Common myeloid progenitor, CD34-positive (primary cell): ENCODE measurements around the gene ANKRD13A.
"Not testable (repeated sequence)": the region's sequence is repeated elsewhere in the genome, so short reads cannot be mapped to it uniquely, and the experiment has no call there.

ENCODE experiments used
- CTCF ChIA-PET: fragments of 350-600 bp; sonication (Branson Sonifier 250); formaldehyde crosslinking; loops from one replicate; lab custom pipeline; 2021; ENCODE audit warnings: antibody characterized with exemption; lab: Charles Lee
- POLR2A ChIA-PET: fragments of 350-600 bp; sonication (Branson Sonifier 250); formaldehyde crosslinking; loops from one replicate; lab custom pipeline; 2021; ENCODE audit warnings: antibody characterized with exemption; lab: Charles Lee
- DNase-seq, 3 donors: peaks; one replicate each; pipeline versions ENCODE4 v3.0.0 to v3.0.0-alpha.2; 2013
- H3K27ac ChIP-seq, 2 experiments: 1 replicate in 1 of 2; 2 replicates in 1 of 2; pipeline ENCODE4 v1.7.0; 2013; ENCODE audit warnings: inconsistent platforms in 2 of 2, low read length in 2 of 2, mild to moderate bottlenecking in 2 of 2, low read depth in 1 of 2, moderate library complexity in 1 of 2; ENCODE audit not compliant: severe bottlenecking in 2 of 2, insufficient read depth in 1 of 2, poor library complexity in 1 of 2
- H3K27me3 ChIP-seq, 5 experiments: replicated peaks in 2 of 5; 1 replicate in 3 of 5; 2 replicates in 2 of 5; pipeline versions ENCODE4 v1.6.1 to v1.7.0; 2013; ENCODE audit warnings: low read length in 4 of 5, mild to moderate bottlenecking in 2 of 5, moderate library complexity in 2 of 5, inconsistent platforms in 1 of 5; ENCODE audit not compliant: insufficient read depth in 5 of 5, control insufficient read depth in 4 of 5
- H3K36me3 ChIP-seq, 4 experiments: 1 replicate in 2 of 4; 2 replicates in 2 of 4; pipeline versions ENCODE4 v1.6.1 to v1.7.0; 2013; ENCODE audit warnings: low read length in 3 of 4, control low read depth in 1 of 4, mild to moderate bottlenecking in 1 of 4; ENCODE audit not compliant: control insufficient read depth in 4 of 4, insufficient read depth in 4 of 4
- H3K4me1 ChIP-seq, 4 experiments: 1 replicate in 3 of 4; 2 replicates in 1 of 4; pipeline versions ENCODE4 v1.6.1 to v1.7.1; 2013; ENCODE audit warnings: low read length in 3 of 4, mild to moderate bottlenecking in 3 of 4, control low read depth in 1 of 4, inconsistent platforms in 1 of 4, moderate library complexity in 1 of 4; ENCODE audit not compliant: control insufficient read depth in 4 of 4, insufficient read depth in 4 of 4; ENCODE audit errors: control extremely low read depth in 1 of 4
- H3K4me3 ChIP-seq, 7 experiments: 1 replicate in 4 of 7; 2 replicates in 3 of 7; pipeline versions ENCODE4 v1.5.1 to v1.7.0; 2013; ENCODE audit warnings: mild to moderate bottlenecking in 7 of 7, low read length in 6 of 7, moderate library complexity in 6 of 7, inconsistent platforms in 2 of 7, low read depth in 2 of 7, control low read depth in 1 of 7; ENCODE audit not compliant: insufficient read depth in 4 of 7, control insufficient read depth in 1 of 7; ENCODE audit errors: extremely low read depth in 1 of 7
- H3K9me3 ChIP-seq, 5 experiments: 1 replicate in 4 of 5; 2 replicates in 1 of 5; pipeline versions ENCODE4 v1.6.1 to v1.7.1; 2013; ENCODE audit warnings: low read length in 4 of 5, mild to moderate bottlenecking in 2 of 5, inconsistent platforms in 1 of 5, low read depth in 1 of 5, moderate library complexity in 1 of 5; ENCODE audit not compliant: control insufficient read depth in 4 of 5, insufficient read depth in 2 of 5; ENCODE audit errors: control extremely low read depth in 1 of 5
- WGBS: methylation state at CpG from one replicate; pipeline ENCODE4 v1.1.5; 2013; ENCODE audit not compliant: insufficient coverage; 5-methylcytosine and 5-hydroxymethylcytosine counted together

The ANKRD13A gene

DNA sequence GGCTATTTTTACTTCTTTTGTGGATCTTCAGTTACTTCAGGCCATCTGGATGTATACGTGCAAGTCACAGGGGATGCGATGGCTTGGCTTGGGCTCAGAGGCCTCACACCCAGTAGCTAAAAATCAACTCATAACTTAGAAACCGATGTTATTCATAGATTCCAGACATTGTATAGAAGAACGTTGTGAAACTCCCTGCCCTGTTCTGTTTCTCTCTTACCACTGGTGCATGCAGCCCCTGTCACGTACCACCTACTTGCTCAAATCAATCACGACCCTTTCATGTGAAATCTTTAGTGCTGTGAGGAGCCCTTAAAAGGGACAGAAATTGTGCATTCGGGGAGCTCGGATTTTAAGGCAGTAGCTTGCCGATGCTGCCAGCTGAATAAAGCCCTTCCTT, 50.4 kb downstream of the ANKRD13A start:
- POLR2A ChIA-PET, H3K9me3 ChIP-seq: not testable (repeated sequence)

GRCh38 chr12:110050927-110051326, 51.7 kb downstream of the ANKRD13A start:
- 100% methylated on average over 5 of the region's 6 CpGs for WGBS
- Histone ChIP-seq H3K27ac (no peak overlapping the region), H3K27me3 (no peaks in the 10 kb centered on the region), H3K9me3 (no peaks in the 10 kb centered on the region), H3K4me1 (peaks cover 7 to 31% (median 23%) of the 10 kb centered on the region in 4 experiments), H3K4me3 (no peak overlapping the region), H3K36me3 (no peaks in the 10 kb centered on the region)
- ChIA-PET CTCF (interaction anchor here (1.2 to 1.4 kb wide), 2 partner anchors 9 to 23 kb away, joined by 5 read pairs; no protein-coding TSS in a partner anchor), POLR2A (no interaction called here)
- DNase-seq, result no peak

More for the DNA sequence above, 50.4 kb downstream of the ANKRD13A start:
- CTCF ChIA-PET, DNase-seq, H3K27me3 ChIP-seq, H3K36me3 ChIP-seq, H3K27ac ChIP-seq, H3K4me3 ChIP-seq: not testable (repeated sequence)
- peaks cover 7 to 19% (median 17%) of the 10 kb centered on the region in 4 experiments for H3K4me1 ChIP-seq
- WGBS, result 98% methylated on average over 8 of the region's 9 CpGs

GRCh38 chr12:110055375-110056352, 56.4 kb downstream of the ANKRD13A start:
- H3K27ac ChIP-seq, result peak overlapping the region in 1 of 2 experiments; percentile 58
- H3K4me1 ChIP-seq, result peaks cover 0 to 38% (median 22%) of the 10 kb centered on the region in 4 experiments
- CTCF ChIA-PET, result interaction anchor here (0.8 to 1.2 kb wide), 2 partner anchors 11 to 18 kb away, joined by 3 read pairs; no protein-coding TSS in a partner anchor
- POLR2A ChIA-PET, H3K36me3 ChIP-seq, H3K4me3 ChIP-seq, H3K27me3 ChIP-seq, H3K9me3 ChIP-seq: not testable (repeated sequence)
- peak; percentile 49 to 81 (median 74) for DNase-seq
- WGBS, result 93% methylated on average over 4 of the region's 11 CpGs

DNA sequence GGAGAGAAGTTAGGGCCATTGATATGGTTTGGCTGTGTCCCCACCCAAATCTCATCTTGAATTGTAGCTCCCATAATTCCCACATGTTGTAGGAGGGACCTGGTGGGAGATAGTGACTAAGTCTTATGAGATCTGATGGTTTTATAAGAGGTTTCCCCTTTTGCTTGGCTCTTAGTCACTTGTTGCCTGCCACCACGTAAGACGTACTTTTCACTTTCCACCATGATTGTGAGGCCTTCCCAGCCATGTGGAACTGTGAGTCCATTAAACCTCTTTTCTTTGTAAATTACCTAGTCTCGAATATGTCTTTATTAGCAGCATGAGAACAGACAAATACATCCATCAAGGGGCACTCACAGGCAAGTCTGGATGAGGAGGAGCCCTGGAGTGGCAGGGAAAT, 57.4 kb downstream of the ANKRD13A start:
- H3K4me3 ChIP-seq, H3K9me3 ChIP-seq, H3K27ac ChIP-seq, H3K36me3 ChIP-seq, POLR2A ChIA-PET, H3K27me3 ChIP-seq: not testable (repeated sequence)
- WGBS, result 100% methylated on average over 3 of the region's 3 CpGs
- DNase-seq, result peak in 1 of 3 donors; percentile 21
- peaks cover 0 to 38% (median 22%) of the 10 kb centered on the region in 4 experiments for H3K4me1 ChIP-seq
- CTCF ChIA-PET, result interaction anchor here (1.2 kb wide), 1 partner anchor 10 kb away, joined by 3 read pairs; no protein-coding TSS in a partner anchor

DNA sequence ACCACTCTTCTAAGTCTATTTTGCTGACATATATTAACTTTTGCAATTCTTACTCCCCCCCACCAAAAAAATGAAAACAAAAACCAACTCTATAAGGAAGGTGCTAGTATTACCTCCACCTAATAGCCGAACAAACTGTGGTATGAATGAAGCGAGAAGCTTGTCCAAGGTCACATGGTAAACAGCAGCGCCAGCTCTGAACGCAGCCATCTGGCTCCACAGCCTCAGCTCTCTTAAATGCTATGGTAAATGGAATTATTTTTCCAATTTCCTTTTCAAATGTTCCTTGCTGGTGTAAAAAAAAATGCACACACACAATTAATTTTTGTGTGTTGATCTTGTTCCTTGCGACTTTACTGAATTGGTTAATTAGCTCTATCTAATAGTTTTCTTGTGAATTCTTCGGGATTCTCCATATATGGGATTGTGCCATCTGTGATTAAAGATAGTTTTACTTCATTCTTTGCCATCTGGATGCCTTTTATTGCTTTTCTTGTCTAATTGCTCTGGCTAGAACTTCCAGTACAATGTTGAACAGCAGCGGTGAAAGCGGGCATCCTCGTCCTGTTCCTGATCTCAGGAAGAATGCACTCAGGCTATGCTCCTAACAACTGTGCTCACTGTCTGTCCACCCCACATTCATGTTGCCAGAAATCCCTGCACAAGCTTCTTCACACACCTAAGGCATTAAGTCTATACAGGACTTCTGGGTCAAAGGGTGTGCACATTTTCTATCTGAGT, 59.8 kb downstream of the ANKRD13A start:
- peaks cover 0 to 2% (median 0%) of the 10 kb centered on the region in 4 experiments for H3K36me3 ChIP-seq
- H3K9me3 ChIP-seq, result no peaks in the 10 kb centered on the region
- no peak overlapping the region for H3K4me3 ChIP-seq
- ChIA-PET CTCF (interaction anchor here (0.8 to 1.4 kb wide), 4 partner anchors 10 to 38 kb away, joined by 3 to 5 read pairs (median 3); no protein-coding TSS in a partner anchor), POLR2A (no interaction called here)
- 97% methylated on average over 7 of the region's 9 CpGs for WGBS
- DNase-seq, result no peak
- H3K27me3 ChIP-seq, result no peaks in the 10 kb centered on the region
- no peak overlapping the region for H3K27ac ChIP-seq
- H3K4me1 ChIP-seq, result peaks cover 0 to 38% (median 22%) of the 10 kb centered on the region in 4 experiments

GRCh38 chr12:110059651-110060000, 60.4 kb downstream of the ANKRD13A start:
- H3K27ac ChIP-seq, result no peak overlapping the region
- WGBS, result 93% methylated on average over 2 of the region's 2 CpGs
- H3K4me1 ChIP-seq, result peaks cover 0 to 38% (median 22%) of the 10 kb centered on the region in 4 experiments
- no peaks in the 10 kb centered on the region for H3K9me3 ChIP-seq
- H3K36me3 ChIP-seq, result peaks cover 0 to 2% (median 0%) of the 10 kb centered on the region in 4 experiments
- POLR2A ChIA-PET, result no interaction called here
- CTCF ChIA-PET, result interaction anchor here (0.9 to 1.4 kb wide), 3 partner anchors 9 to 39 kb away, joined by 3 to 5 read pairs (median 3); no protein-coding TSS in a partner anchor
- DNase-seq, result no peak
- H3K27me3 ChIP-seq, result no peaks in the 10 kb centered on the region
- H3K4me3 ChIP-seq, result no peak overlapping the region
